Measurements from ENCODE around the gene L1TD1.

GRCh38 chr1:62229468-62229867 is 34.8 kb downstream of the L1TD1 start:
- TF ChIP-seq, protein P1, sequence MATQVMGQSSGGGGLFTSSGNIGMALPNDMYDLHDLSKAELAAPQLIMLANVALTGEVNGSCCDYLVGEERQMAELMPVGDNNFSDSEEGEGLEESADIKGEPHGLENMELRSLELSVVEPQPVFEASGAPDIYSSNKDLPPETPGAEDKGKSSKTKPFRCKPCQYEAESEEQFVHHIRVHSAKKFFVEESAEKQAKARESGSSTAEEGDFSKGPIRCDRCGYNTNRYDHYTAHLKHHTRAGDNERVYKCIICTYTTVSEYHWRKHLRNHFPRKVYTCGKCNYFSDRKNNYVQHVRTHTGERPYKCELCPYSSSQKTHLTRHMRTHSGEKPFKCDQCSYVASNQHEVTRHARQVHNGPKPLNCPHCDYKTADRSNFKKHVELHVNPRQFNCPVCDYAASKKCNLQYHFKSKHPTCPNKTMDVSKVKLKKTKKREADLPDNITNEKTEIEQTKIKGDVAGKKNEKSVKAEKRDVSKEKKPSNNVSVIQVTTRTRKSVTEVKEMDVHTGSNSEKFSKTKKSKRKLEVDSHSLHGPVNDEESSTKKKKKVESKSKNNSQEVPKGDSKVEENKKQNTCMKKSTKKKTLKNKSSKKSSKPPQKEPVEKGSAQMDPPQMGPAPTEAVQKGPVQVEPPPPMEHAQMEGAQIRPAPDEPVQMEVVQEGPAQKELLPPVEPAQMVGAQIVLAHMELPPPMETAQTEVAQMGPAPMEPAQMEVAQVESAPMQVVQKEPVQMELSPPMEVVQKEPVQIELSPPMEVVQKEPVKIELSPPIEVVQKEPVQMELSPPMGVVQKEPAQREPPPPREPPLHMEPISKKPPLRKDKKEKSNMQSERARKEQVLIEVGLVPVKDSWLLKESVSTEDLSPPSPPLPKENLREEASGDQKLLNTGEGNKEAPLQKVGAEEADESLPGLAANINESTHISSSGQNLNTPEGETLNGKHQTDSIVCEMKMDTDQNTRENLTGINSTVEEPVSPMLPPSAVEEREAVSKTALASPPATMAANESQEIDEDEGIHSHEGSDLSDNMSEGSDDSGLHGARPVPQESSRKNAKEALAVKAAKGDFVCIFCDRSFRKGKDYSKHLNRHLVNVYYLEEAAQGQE (IDR thresholded peaks at IDR 0.05; ENCODE audit: insufficient read depth in 1 of 2, low read depth in 2 of 2, low read length in 2 of 2) = no peak
- TF ChIP-seq FOXP2 (optimal IDR thresholded peaks at IDR 0.05; ENCODE audit: borderline replicate concordance, extremely low read depth, extremely low read length, insufficient read depth) = no peak
- no peak for TF ChIP-seq TAF1 (IDR thresholded peaks at IDR 0.05; ENCODE audit: borderline replicate concordance, insufficient read depth, low read length)

Data from PFSK-1 (cell line).